HG02884 (cell line): Measurements from ENCODE around the gene ALDH6A1.
"Not testable (repeated sequence)": the region's sequence is repeated elsewhere in the genome, so short reads cannot be mapped to it uniquely, and the experiment has no call there.

Source experiments
- ATAC-seq: cut with Tn5 transposase; IDR thresholded peaks from one replicate; pipeline ENCODE4 v1.9.1; 2021; ENCODE audit warnings: mild to moderate bottlenecking, moderate library complexity; ENCODE audit not compliant: unreplicated experiment

Gene ALDH6A1

DNA sequence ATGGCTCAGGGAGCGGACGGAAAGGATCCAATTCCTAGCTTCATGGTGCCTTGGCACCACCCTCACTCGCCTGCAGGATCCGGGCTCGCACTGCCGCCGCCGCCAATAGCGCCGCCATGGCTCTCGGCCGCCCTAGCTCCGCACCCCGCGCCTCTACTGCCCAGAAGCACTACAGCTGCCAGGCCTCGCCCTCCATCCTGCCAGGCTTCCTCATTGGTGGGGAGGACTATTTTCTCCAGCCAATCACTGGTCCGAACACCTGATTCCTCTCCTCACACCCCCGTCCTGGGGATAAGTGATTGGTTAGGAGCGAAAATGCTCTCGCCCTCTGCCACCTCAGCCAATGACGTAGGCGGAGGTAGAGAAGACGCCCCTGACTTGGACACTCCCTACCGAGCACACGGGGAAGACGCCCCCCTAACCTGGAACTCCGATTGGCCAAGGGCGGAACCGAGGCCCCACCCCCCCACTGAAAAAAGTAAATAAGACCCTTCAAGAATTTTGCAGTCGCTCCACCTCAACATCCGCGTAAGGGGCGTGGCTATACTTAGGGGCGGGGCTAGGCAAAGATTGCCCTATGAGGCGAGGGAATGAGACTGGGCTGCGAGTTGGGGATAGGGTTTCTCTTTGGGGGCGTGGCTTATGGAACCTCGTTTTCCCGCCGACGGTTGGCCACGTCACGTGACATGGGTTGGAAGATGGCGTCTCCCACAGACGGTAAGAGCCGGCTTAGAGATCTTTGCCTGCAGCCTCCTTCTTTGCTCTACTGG lies at the start of gene ALDH6A1, which contains the start of gene LIN52:
Gene ALDH6A1, minus strand, starts transcription at position 177 of the 770 bp plus-strand sequence. Its CDS starts 59 bp downstream, at position 118.
Gene LIN52, plus strand, starts transcription at position 680 of the 770 bp plus-strand sequence. Its CDS starts 19 bp downstream, at position 699.
- ATAC-seq = peak; percentile 84

DNA sequence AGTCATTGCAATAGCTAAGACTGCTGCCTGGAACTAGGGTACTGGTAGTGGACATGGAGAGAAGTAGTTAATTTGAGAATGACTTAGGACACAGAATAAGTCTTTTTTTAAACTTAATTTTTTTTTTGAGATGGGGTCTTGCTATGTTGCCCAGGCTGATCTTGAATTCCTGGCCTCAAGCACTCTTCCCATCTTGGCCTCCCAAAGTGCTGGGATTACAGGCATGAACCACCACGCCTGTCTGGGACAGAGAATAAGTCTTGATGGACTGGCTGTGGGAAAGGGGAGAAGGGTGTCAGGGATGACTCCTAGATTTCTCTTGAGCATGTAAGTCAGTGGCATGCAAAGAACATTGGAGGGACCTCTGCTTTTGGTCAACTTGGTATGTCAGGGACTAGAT lies 43.4 kb upstream of the ALDH6A1 start:
- no peak for ATAC-seq

- no peak for ATAC-seq
Measured at GRCh38 chr14:74126315-74127013, 42.2 kb upstream of the ALDH6A1 start.

DNA sequence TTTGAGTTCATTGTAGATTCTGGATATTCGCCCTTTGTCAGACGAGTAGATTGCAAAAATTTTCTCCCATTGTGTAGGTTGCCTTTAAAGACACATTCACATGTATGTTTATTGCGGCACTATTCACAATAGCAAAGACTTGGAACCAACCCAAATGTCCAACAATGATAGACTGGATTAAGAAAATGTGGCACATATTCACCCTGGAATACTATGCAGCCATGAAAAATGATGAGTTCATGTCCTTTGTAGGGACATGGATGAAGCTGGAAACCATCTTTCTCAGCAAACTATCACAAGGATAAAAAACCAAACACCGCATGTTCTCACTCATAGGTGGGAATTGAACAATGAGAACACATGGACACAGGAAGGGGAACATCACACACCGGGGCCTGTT lies 41.2 kb upstream of the ALDH6A1 start:
- not testable (repeated sequence) for ATAC-seq

DNA sequence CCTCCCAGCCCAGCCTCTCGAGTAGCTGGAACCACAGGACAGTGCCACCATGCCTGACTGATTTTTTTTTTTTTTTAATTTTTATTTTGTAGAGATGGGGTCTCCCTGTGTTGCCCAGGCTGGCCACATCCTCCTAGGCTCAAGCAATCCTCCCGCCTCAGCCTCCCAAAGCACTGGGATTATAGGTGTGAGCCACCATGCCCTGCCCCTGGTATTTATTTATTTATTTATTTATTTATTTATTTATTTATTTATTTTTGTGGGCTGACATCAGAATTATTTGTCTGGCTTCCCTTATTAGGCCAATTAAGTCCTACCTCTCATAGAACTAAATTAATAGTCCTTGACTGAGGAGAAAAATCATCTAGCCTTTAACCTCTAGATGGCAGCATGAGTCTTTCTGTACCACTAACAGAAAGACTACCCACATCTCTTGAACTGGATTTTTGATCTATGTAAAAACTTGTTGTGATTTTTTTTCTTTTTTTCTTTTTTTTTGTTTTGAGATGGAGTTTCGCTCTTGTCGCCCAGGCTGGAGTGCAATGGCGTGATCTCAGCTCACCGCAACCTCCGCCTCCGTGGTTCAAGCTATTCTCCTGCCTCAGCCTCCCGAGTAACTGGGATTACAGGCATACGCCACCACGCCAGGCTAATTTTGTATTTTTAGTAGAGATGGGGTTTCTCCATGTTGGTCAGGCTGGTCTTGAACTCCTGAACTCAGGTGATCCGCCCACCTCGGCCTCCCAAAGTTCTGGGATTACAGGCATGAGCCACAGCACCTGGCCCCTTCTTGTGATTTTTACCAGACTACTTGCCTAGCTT lies 27.4 kb upstream of the ALDH6A1 start:
- not testable (repeated sequence) for ATAC-seq

DNA sequence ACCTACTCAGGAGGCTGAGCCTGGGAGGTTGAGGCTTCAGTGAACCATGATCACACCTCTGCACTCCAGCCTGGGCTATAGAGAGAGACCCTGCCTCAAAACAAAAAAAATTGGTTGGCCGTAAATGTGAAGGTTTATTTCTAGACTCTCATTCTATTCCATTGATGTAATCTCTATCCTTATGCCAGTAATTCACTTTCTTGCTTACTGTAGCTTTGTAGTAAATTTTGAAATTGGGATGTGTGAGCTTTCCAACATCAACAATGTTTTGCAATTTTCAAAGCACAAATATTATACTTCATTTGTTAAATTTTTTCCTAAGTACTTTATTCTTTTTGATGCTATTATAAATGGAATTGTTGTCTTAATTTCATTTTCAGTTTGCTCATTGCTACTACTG lies 25.1 kb upstream of the ALDH6A1 start:
- no peak for ATAC-seq

GRCh38 chr14:74105381-74105780 lies 21.1 kb upstream of the ALDH6A1 start:
- no peak for ATAC-seq

DNA sequence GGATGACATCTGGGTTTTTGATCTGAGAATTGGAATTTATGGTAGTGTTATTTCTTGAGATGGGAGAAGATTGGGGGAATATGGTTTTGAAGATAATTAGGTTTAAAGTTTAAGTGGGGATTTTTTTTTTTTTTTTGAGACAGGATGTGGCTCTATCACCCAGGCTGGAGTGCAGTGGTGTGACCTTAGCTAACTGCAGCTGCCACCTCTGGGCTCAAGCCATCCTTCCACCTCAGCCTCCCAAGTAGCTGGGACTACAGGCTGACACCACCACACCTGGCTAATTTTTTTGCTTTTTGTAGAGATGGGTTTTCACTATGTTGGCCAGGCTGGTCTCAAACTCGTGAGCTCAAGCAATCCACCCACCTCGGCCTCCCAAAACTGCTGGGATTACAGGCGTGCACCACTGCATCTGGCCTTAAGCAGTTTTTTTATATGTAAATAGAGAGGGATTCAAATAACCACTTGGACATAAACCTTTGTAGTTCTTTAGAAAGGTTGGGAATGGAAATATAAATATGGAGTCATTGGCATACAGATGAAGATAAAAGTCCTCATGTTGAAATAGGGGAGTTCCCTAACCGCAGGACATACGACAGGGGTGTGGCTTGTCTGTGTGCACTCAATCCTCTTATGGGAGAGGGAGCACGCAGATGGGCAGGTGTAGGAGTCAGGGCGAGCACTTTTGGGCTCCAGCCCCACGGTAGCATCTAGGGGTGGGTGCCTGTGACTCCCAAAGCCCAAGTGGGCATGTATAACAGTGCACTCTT lies 5.2 kb upstream of the ALDH6A1 start:
- no peak for ATAC-seq

DNA sequence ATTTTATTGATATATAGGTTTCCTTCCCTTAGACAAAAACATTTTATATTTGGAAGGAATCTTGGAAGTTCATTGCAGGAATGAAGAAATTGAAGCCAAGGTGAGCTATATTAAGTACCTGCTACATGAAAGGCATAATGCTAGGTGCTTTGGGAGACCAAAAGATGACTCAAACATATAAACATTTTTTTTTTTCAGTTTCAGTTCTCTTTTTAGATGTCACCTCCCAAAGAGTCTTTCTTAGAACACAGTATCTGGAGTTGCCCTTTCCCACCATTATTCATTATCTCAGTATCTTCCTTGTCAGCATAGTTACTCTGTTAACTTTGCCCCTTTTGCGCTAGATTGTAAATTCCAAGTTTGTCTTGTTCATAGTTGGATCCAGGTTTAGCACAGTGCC lies 1.6 kb upstream of the ALDH6A1 start:
- ATAC-seq = no peak

DNA sequence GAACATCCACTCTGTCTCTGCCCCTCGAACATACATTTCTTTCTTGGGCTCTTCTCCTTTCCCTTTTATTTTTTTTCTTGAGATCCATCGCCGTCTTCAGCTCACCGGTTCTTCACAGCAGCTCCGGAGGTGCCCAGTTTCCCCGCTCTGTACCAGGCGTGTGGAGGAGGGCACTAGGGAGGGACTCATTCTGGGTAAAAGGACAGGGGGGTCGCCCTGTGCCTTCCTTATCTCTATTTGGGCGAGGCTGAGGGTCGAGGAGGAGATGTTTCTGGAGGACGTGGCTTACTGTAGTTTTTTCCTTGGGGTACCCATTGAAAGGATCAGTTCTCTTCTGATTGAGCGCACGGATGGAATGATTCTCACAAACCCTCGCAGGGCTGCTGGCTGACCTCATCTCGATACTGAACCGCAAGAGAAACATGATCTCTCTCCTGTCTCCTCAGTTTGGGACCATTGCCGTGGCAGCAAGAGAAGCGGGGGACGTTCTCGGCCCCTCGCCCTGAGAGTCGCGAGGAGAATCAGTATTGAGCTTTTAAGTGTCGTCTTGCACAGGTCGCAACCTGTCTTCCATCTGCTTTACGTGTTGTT lies 889 bp upstream of the ALDH6A1 start:
- ATAC-seq = peak; percentile 8

- no peak for ATAC-seq
Measured at GRCh38 chr14:74083784-74084276, 423 bp downstream of the ALDH6A1 start.

- no peak for ATAC-seq
Measured at GRCh38 chr14:74083161-74083560, 1.1 kb downstream of the ALDH6A1 start.

GRCh38 chr14:74081491-74081890 lies 2.8 kb downstream of the ALDH6A1 start:
- ATAC-seq = no peak

DNA sequence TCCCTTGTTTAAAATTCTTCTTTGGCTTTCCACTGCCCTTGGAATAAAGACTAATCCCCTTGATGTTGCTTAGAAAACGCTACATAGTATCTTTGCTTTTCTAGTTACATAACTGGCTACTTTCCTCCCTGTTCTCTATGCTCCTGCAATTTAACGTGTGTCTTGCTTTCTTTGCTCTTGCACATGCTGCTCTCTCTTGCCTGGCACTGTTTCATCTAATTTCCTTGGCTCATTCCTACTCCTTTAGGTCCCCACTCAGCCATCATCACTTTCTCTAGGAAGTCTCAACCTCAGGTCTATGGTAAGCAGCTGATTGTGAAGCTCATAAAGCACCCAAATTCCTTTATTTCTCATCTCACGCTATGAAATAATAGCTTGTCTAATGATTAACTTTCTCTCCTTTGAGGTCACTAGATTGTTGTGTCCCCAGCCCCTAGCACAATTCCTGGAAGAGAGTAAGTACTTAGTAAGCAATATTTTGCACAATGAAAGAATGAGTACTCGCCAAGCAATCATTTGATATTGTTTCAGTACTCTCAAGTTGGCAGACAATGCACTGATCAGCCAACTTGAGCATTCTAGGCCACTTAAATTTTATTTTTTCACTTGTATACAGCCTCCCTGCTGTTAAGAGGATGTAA lies 3.3 kb downstream of the ALDH6A1 start:
- ATAC-seq = no peak

DNA sequence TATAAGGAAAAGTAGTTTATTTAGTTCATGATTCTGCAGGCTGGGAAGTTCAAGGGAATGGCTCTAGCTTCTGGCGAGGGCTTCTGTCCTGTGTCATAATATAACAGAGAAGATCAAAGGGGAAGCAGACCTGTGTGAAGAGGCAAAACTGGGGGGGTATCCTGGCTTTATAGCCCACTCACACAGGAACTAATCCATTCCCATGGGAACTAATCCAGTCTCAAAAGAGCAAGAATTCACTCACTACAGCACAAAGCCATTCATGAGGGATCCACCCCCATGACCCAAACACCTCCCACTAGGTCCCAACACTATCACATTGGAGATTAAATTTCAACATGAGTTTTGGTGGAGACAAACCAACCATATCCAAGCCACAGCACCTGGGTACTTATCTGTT lies 6.9 kb downstream of the ALDH6A1 start:
- no peak for ATAC-seq

DNA sequence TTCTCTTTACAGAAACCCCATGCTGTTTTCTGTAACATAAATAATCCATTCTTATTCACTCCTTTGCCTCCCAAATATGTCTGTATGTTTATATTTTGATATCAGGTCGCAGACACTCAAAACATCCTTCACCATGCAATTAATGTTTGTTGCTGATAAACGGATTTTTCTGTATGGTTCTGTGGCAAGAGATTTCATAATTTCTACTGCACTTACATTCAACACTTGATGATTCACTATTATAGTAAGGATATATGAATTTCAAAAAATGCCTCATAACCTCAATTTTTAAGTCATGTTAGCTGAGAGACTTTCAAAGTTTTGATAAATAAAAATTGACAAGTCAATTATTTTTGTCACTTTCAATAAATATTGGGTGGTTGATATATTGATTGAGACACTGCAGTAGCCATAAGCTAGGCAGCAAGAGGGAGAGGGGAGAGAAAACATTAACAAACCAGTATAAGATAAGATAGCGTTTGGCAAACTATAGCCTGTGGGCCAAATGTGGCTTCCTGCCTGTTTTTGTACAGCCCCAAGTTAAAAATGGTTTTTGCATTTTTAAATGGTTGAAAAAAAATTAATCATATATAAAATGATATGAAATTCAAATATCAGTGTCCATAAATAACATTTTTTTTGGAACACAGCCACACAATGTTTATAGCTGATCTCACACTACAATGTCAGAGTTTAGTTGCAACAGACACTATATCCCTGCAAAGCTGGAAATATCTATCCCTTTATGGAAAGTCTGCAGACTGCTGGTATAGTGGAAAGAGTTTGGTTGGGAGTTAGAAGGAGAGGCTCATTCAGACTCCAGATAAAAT lies 18.3 kb downstream of the ALDH6A1 start:
- ATAC-seq = no peak

GRCh38 chr14:74064883-74065282 lies 19.4 kb downstream of the ALDH6A1 start:
- no peak for ATAC-seq

DNA sequence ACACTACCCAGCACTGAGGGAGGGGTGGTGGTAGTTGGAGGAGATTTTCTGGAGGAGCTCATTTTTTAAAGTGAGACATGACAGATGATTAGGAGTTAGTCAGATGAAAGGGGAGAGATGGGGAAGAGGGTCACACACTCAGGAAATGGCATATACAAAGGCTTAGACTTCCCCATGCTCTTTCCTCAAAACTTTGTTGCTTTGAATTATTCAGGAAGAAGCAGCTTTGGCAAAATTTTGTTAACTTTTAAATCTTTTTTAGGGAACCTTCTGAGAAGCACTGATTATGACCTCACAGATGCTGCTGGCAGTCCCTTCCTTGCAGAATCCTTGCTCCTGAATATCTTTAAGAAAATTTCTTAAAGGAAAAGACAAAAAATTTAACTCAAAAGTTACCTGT lies 19.8 kb downstream of the ALDH6A1 start:
- no peak for ATAC-seq

DNA sequence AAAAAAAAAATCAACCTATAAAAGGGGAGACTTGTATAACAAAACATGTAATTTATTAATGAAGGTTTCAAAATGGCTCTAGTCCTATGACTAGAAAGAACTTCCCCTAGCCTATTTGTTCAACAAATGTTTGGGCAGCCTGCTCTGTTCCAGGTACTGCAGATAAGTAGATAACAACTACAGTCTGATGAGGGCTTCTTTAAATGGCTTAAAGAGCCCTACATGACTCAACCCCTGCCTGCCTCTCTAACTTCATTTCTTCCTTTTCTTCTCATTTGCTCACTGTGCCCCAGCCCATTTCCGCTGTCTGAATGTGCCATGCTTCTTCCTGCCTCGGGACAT lies 21.5 kb downstream of the ALDH6A1 start:
- no peak for ATAC-seq
